ENCODE data around the gene LRRC8D.
"Not testable (repeated sequence)": the region's sequence is repeated elsewhere in the genome, so short reads cannot be mapped to it uniquely, and the experiment has no call there.

Gene LRRC8D

DNA sequence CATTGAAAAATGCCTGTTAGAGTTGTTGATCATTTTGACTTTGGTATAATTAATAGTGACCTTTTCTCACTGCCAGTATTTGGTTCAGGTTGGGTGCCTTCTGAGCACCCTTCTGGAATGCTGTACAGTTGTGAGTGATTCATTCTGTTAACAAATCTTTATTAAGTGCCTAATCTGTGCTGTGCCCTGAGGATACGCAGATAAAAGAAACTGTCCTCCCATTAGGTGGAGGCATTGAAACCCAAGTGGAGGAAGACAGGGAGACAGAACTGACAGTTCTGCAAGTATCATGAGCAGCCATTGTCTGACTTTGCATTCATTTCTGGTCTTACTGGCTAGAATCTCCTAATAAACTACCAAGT is 97.9 kb downstream of the LRRC8D start:
- DNase-seq, result no peak

DNA sequence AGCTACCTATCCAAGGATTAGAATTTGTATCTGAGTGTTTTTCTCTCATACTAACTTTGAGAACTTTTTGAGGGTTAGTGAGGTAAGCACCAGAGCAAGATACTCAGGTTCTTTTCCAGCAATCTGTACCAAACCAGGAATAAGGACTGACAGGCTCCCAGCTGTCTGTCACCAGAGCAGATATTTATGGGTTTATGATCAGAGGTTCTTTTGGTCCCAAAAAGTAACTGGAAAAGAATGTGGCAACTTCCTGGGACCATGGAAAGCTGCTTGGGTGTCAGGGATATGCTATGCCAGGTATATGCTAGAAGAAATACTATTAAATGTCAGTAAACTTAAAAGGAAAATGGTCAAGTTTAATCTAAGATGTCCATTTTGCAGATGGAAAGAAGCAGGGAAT is 98.3 kb downstream of the LRRC8D start:
- DNase-seq, result no peak

DNA sequence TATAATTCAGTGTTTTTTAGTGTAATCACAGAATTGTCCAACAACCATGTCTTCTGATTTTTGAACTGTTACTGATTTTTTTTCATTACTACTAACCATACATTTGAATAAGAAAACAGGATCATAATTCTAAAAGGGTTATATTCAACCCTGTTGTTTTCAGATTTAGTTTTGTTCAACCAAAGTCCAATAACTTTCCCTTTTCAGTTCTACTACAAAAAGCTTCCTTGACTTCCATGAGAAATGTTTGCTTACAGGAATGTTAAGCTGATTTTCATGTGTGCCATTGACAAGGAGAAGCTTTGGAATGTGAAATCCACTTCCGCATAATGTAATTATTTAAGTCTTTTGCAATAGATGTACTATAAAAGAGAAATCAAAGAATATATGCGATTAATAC is 102.1 kb downstream of the LRRC8D start:
- DNase-seq, result no peak

DNA sequence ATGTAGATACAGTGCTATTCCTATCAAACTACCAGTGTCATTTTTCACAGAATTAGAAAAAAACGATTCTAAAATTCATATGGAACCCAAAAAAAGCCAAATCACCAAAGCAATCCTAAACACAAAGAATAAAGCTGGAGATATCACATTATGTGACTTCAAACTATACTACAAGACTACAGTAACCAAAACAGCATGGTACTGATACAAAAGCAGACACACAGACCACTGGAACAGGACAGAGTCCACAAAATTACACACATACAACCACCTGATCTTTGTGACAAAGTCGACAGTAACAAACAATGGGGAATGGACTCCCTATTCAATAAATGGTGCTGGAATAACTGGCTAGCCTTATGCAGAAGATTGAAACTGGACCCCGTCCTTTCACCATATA is 102.7 kb downstream of the LRRC8D start:
- no peak for DNase-seq

DNA sequence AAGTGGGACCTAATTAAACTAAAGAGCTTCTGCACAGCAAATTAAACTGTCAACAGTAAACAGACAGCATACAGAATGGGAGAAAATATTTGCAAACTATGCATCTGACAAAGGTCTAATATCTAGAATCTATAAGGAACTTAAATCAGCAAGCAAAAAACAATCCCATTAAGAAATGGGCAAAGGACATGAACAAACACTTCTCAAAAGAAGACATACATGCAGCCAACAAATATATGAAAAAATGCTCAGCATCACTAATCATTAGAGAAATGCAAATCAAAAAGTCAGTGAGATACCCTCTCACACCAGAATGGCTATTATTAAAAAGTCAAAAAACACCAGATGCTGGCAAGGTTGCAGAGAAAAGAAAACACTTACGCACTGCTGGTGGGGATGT is 103.2 kb downstream of the LRRC8D start:
- DNase-seq, result not testable (repeated sequence)

DNA sequence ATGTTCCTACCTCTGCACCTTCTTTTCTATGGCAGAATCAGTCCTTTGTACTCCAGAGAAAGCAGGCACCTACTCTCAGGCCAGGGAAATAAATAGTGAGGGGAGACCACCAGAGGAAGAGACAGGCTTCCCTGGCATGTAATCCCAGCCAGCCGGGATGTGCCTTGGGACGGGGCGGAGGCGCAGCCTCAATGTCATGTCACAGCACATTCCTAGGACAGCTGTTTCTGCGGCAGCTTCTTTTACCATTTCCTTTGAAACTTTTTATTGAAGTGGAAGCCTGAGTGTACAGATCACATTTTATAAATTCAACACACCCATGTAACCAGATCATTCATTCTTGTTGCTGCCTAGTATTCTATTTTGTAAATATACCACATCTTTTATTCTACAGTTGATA is 106.2 kb downstream of the LRRC8D start:
- no peak for DNase-seq

DNA sequence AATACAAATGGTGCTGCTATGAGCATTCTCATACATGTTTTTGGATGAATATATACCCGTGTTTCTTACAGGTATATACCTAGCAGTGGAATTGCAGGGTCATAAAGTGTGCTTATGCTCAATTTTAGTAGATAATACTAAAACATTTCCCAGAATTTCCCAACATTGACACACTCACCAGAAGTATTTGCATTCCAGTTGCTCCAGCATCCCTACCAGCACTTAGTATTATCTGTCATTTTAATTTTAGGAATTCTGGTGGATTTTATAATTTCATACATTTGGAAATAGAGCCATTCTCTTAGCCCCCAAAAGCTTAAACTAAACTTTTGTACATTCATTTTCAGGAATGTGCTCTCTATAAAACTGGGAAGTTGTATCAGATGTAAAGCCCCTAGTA is 106.6 kb downstream of the LRRC8D start:
- DNase-seq, result no peak

DNA sequence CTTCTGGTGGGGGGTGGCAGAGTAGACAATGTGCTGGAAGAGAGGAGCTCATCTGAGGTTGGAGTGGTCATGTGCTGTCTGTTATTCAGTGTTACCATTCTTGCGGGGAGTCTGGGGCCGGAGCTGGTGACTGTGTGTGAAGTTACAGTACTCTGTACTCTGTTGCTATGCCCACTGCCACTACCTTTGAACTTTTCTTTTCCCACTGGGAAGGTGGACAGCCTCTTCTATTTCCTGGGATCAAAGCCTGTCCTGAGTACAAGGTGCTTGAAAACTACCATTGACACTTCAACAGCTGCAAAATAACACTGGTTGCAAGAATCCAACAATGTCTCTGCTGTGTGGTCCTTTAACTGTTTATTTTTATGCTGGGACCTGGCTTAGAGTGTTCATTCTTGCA is 107.7 kb downstream of the LRRC8D start:
- DNase-seq, result no peak

DNA sequence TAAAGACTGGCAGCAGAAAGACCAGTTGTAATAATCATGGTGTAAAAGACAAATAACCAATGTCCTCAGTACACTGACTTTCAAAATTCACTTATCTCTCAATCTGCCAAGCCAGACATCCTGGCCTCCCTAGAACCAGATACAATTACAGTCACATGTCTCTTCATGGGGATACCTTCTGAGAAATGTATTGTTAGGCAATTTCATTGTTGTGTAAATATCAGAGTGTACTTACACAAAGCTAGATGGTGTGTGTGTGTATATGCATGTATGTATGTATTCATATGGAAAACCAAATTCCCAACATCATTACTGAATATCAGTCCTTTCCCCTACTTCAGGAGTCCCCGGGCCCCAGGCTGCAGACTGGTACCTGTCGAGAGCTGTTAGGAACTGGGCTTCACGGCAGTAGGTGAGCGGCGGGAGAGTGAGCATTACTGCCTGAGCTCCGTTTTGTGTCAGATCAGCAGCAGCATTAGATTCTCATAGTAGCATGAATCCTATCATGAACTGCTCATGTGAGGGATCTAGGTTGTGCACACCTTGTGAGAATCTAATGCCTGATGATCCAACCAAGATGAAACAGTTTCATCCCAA is 108.7 kb downstream of the LRRC8D start:
- DNase-seq, result no peak

DNA sequence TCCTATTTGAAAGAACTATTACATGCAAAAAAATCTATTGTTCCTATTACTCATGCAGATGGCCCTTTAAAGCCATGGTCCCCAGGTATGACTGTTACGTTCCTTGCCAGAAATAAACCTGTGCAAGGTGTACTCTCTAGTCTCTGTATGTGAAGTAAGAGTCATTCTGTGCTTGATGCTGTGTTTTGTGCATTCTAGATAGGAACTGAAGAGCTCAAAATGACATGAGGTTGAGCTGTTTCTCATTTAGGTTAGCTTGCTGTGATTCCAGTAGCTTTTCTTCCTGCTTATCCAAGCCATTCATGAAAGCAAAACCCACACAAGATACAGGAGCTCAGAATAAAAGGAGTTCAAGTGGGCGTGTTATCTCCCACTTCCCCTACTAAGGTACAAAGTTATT is 109.7 kb downstream of the LRRC8D start:
- DNase-seq, result no peak

DNA sequence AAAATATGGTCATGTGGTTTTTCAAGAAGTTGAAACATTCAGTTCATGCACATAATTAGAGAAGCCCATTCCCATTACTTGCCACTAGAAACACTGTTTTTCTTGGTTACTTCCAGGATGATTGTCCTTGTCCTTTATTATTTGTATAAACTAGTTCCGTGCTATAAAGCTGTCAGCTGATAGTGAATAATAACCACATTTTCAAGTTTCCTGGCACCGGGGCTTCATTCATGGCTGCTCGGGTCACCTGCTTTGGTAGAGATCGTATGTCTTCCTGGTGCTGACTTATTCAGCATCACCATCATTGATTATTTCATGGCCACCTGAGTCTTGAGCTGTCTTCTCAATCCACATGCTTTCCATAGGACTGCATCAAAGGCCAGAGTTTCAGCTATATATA is 111.1 kb downstream of the LRRC8D start:
- DNase-seq, result no peak

DNA sequence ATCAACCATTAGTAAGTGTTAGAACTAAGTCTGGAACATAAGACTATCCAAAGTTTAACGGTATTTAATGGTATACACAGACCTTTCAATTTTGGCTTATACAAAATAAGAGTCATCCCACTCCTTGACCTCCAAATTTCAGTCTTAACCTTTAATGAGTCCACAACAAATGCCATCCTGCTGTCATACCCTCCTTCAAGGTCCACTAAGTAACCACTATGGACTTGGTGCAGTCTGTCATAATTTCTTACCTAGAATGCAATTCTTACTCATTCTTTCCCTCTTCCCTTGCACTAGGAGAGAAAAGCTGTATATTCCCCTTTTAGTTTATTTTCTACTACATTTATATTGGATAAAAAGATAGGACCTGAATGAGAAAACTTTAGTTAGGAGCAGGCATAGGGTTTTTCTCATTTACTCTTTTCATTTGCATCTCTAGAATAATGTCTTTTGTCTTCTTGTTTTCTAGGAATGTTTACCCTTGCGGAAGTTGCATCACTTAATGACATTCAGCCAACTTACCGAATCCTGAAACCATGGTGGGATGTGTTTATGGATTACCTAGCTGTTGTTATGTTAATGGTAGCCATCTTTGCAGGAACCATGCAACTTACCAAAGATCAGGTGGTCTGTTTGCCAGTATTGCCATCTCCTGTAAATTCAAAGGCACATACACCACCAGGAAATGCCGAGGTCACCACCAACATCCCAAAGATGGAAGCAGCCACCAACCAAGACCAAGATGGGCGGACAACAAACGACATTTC is 111.9 kb downstream of the LRRC8D start:
- DNase-seq, result no peak

DNA sequence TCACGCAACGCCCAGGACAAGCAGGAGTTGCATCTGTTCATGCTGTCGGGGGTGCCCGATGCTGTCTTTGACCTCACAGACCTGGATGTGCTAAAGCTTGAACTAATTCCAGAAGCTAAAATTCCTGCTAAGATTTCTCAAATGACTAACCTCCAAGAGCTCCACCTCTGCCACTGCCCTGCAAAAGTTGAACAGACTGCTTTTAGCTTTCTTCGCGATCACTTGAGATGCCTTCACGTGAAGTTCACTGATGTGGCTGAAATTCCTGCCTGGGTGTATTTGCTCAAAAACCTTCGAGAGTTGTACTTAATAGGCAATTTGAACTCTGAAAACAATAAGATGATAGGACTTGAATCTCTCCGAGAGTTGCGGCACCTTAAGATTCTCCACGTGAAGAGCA is 113.6 kb downstream of the LRRC8D start:
- no peak for DNase-seq

DNA sequence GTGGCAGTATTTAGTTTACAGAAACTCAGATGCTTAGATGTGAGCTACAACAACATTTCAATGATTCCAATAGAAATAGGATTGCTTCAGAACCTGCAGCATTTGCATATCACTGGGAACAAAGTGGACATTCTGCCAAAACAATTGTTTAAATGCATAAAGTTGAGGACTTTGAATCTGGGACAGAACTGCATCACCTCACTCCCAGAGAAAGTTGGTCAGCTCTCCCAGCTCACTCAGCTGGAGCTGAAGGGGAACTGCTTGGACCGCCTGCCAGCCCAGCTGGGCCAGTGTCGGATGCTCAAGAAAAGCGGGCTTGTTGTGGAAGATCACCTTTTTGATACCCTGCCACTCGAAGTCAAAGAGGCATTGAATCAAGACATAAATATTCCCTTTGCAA is 114.4 kb downstream of the LRRC8D start:
- DNase-seq, result no peak

DNA sequence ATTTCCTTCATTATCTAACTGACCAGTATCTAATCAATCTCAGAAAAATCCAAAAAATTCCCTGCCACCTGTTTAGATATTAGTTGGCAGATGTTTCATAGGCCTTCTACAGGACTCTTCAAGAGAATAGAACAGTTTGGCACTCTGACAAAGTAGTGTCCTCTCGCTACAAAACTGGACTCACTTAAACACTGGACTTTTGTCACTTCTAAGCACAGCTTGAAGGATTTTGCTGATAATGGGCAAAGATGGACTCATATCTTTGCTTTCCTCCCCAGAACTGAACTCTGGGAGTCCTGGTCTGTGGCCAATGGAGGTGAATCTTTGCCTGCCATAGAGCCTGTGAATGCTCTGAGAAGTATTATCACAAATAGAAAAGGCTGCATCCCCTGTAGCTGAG is 115.9 kb downstream of the LRRC8D start:
- DNase-seq, result no peak

DNA sequence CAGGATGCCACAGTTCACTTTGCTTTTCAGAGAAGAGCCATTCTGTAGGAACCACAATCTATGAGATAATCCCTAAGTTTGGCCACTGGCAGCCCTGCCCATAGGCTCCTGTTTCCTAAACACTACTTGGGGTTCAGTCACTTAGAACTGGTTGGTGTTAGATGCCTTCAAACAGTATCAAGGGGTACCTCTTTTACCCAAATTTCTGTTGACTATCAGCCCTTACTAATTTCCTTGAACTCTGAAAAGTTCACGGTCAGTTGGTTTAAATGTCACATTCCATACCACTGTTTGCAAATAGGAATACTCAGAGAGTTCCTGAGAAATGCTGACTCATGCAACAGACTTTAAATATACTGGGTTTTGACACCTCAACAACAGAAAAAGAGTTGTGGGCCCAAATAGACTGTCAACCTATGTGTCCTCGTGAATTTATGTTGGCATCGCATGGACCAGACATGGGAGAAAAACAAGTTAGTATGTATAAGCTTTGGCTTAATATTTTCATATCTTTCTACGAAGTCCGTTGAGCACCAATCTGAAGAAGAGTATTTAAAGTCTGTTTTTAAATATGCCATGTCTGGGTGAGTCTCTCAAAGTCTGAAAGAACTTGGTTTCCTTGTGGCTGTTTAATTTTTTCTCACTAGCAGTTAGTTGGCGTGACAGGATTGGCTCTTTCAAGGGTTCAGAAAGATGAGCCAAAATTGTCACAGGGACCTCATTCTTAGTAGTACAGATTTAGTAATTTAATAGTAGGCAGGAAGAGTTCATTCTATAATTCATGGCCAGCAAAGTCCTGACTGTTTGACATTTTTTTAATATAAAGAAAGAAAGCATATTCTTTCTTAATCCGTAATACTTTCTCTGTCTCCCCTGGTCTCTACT is 117.6 kb downstream of the LRRC8D start:
- peak; percentile 46 for DNase-seq

DNA sequence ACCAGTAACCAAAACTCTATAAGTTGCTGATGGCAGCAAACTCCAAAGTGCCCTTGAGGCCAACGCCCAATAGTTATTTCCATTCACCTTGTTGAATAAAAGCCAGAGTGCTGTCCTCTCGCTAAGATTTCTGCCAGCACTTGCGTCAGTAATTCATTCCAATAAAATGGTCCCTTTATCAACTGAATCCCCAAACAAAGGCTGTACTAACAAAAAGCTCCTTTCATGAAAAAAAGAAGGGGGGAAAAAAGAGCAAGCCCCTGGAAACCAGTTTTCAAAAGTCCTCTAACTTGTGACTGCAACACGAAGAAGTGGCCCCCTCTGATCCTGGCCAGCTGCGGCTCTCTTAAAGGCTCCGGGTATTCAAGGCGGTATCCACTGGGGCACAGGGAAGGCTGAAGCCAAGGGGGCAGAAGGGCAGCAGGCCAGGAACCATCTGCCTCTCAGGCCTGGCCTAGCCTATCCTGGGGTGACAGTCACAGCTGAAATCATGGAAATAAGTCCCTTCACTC is 118.3 kb downstream of the LRRC8D start:
- no peak for DNase-seq

DNA sequence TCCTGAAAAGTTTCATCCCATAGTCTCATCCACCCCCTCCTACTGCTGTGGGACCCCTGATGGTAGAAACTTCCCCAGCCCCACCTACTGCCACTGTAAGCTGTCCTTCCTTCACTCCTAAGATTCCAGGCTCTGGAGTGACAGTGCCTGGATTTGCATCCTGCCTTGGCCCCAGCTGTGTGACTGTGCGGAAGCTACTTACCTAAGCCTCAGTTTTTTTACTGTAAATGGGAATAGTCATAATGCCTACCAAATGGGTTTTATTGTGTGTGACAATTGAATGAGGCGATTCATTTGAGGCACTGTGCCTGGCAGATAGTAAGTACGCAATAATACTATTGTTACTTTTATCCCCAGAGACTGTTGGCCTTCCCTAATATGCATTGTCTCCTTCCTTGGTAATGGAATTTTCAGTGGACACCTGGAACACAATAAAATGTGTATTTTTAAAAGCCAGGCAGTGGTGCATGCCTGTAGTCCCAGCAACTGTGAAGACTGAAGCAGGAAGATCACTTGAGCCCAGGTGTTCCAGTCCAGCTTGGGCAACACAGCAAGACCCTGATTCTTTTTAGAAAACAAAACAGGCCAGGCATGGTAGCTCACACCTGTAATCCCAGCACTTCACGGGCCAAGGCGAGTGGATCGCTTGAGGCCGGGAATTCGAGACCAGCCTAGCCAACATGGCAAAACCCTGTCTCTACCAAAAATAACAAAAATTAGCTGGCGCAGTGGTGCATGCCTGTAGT is 119.0 kb downstream of the LRRC8D start:
- no peak for DNase-seq

DNA sequence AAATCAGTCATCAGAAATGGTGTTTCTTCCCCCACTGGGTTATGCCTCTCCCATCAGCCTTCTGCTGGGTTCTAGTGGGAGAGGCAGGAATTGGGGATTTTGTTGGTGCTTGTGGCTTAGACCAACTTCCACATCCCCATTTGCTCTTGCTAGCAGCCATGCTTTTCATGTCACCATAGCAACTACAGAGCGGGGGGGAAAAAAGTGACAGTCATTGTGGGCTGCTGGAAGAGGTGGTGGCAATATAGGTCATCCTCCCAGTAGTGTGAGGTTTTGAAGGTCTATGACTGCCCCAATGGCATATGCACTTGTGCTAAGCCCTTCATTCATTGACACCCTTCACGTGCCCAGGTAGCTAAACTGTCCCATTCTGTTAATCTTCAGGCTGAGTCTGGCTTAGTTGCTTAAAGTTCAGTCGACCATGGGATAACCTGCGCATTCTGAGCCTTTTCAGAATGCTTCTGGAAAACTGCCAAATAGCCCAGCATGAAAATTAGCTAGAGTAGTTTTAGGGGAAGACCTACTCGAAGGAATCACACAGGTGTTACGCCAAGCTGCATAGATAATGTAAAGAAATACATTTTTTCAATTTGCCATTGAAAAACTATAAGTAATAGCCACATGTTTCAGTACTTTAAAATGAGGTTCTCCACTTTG is 120.4 kb downstream of the LRRC8D start:
- DNase-seq, result no peak

DNA sequence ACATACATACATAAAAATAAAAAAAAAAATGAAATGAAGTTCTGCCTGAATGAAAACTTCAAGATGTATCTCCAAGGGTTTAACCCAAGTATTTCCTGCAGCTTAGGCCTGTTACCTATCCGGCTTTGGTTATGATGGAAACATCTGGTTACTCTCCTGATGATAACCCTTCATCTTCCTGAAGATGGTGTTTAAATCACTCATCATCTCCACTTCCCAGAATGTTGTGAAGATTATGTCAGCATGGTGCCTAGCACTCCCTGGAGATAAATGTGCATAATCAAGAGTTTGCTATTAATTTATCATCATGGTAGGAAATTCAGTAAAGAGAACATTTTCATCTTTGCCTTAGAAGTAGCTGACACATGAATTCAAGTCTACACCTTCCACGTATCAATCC is 121.2 kb downstream of the LRRC8D start:
- no peak for DNase-seq

DNA sequence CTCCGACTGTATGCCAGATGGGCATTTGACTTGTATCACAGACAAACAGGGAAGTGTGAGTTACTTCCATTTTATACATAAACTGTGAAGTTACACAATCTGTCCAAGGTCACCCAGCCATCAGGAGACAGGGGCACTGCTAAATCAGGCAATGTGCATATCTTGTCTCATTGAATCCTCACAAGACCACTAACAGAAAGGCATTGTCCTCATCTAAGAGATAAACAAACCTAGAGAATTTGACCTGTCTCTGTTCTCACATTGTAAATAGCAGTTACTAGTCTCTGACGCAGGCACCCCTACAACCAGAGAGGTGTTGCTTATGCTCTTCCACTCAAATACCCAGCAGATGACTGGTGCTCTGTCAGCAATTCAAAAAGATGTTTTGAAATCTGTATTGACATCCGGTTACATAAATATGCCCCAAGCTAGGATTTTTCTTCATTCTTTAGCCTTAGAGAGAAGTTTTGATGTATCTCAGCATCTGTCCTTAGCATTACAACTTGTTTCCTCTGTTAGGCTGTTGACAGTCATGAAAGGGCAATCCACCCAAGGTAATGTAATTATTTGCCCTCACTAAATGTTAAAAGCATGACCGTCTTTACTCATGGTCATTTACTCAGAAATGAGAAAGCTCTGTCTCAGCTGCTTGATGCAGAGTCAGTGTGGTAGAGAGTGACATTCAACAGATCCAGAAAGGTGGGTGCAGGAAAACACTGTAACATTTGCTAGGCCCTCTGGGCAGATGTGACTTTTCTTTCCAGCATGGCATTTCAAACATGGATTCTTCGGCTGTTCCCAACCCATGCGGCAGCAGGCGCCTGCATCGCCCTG is 122.2 kb downstream of the LRRC8D start:
- DNase-seq, result peak; percentile 47
